Aorta (tissue), 5 donors: ENCODE measurements around the gene THAP12. TPM values are rescaled to one million over a fixed set of nuclear protein-coding genes. Genes with fewer than 3 reads are reported as not detected.
A peak's percentile ranks its signal among the peaks of the same experiment; 100 is the strongest.

Experiments
- ATAC-seq: fragments of 200-7000 bp; cut with Tn5 transposase; one replicate; pipeline ENCODE4 v1.9.1; 2022; ENCODE audit warnings: moderate library complexity; ENCODE audit not compliant: low FRiP score
- DNase-seq, 2 donors: peaks; one replicate each; pipeline ENCODE4 v3.0.0-alpha.2; 2020
- H3K27ac ChIP-seq, 2 donors: one replicate each; pipeline ENCODE4 v1.5.1; 2013; ENCODE audit warnings: low read length in 2 of 2, mild to moderate bottlenecking in 2 of 2, moderate library complexity in 2 of 2, control low read depth in 1 of 2, inconsistent platforms in 1 of 2, low read depth in 1 of 2
- H3K27me3 ChIP-seq, 2 donors: one replicate each; pipeline ENCODE4 v1.6.1; 2013; ENCODE audit warnings: control low read depth in 1 of 2, low read length in 1 of 2, mild to moderate bottlenecking in 1 of 2, moderate library complexity in 1 of 2; ENCODE audit not compliant: insufficient read depth in 2 of 2, control insufficient read depth in 1 of 2
- H3K36me3 ChIP-seq, 2 donors: one replicate each; pipeline ENCODE4 v1.6.1; 2013; ENCODE audit warnings: control low read depth in 1 of 2, low read length in 1 of 2, mild to moderate bottlenecking in 1 of 2; ENCODE audit not compliant: insufficient read depth in 2 of 2, control insufficient read depth in 1 of 2
- H3K4me1 ChIP-seq, 2 donors: one replicate each; pipeline ENCODE4 v1.6.1; 2013; ENCODE audit warnings: low read length in 2 of 2, control low read depth in 1 of 2, mild to moderate bottlenecking in 1 of 2, moderate library complexity in 1 of 2; ENCODE audit not compliant: insufficient read depth in 2 of 2, control insufficient read depth in 1 of 2
- H3K4me3 ChIP-seq, 2 donors: one replicate each; pipeline ENCODE4 v1.5.1; 2013; ENCODE audit warnings: low read length in 2 of 2, control low read depth in 1 of 2, mild to moderate bottlenecking in 1 of 2
- H3K9me3 ChIP-seq: one replicate; pipeline ENCODE4 v1.6.1; 2013; ENCODE audit warnings: mild to moderate bottlenecking, low read length; ENCODE audit not compliant: control insufficient read depth
- WGBS, 2 donors: extraction: QIAGEN DNeasy Blood & Tissue Kit; methylation state at CpG; one replicate each; pipeline ENCODE4 v1.1.7; 2013; 5-methylcytosine and 5-hydroxymethylcytosine counted together
- intact Hi-C, 2 donors: fragments of 100-400 bp; cut with DNase I; formaldehyde crosslinking; loops; one replicate each; pipeline versions ENCODE4 v1.14.2 to v1.15.0; 2022
- polyA plus RNA-seq, 2 donors: library from polyadenylated mRNA; stranded (reverse); fragments of 200-250 nt; gene quantifications; one replicate each; pipeline ENCODE4 v1.2.3, GENCODE V29; 2013
- total RNA-seq, 2 donors: library from RNA; stranded (reverse); fragmentation: NEBNext Ultra II Directional; extraction: Animal tissue kit (Norgen Biotek cat#: 25700); gene quantifications; one replicate each; pipeline ENCODE4 v1.2.1, GENCODE V29; 2021
- donor health status: healthy with polysubstance abuse.
- donor health status: Bipolar disorder and iron deficiency.
- donor health status: DM: no; HTN: no; CAD: no.
- donor health status: DM: no; HTN: no; CAD: no.
- donor health status: DM: yes; HTN: yes; CAD: no.

THAP12 gene
- total and polyA plus RNA-seq, 4 donors = 20.4 to 41.0 (median 32.2) TPM

DNA sequence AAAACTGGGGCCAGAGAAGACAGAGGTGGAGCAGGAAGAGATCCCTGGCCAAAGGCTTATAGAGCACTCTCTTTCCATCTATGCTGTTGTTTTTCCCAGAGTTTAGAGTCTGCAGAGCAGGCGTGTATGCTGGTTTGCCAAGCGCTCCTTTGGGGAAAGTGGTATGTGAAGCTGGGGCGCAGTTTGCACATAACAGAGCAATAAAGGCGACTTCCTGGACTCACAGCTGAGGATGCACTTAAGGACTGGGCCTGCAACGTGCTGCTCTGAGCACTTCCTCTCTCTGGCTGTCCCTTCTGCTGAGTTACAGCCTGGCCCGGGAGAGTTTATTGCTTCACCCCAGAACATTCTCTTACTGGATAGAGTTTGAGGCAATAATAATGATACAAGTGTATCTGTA lies 41.7 kb downstream of the THAP12 start:
- intact Hi-C loops = no loop called here
- Histone ChIP-seq H3K4me1 (peaks cover 0 to 3% of the 10 kb centered on the region in 2 donors), H3K9me3 (no peaks in the 10 kb centered on the region), H3K27ac (peak overlapping the region; percentile 52 to 77), H3K4me3 (no peak overlapping the region), H3K36me3 (no peaks in the 10 kb centered on the region), H3K27me3 (no peaks in the 10 kb centered on the region)
- ATAC-seq (peak; percentile 95), DNase-seq (peak in 1 of 2 donors; percentile 78)
- WGBS, 2 donors = 2 to 3% methylated on average over 6 of the region's 6 CpGs

DNA sequence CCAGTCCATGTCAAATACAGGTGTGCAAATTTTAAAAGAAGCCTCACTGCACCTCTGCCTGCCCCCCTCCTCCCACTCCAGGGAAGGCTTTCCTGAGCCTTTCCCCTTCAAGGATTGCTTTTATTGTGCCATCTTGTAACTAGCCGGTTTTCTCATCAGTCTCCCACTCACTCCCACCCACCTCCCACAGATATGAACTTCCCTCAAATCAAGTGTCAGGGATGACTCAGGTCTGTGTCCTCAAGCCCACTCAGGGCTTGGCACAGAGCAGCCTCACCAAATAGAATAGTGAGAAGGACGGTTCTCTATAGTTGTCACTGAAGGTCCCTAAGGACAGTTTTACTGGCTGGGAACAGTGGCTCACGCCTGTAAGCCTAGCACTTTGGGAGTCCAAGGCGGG lies 43.0 kb downstream of the THAP12 start:
- Histone ChIP-seq H3K4me3 (no peak overlapping the region), H3K27ac (no peak overlapping the region), H3K9me3 (no peaks in the 10 kb centered on the region), H3K36me3 (no peaks in the 10 kb centered on the region), H3K4me1 (peaks cover 0 to 3% of the 10 kb centered on the region in 2 donors), H3K27me3 (no peaks in the 10 kb centered on the region)
- WGBS, 2 donors = 80% methylated on average over 4 of the region's 4 CpGs
- DNase-seq = no peak
- intact Hi-C loops = no loop called here
- no peak for ATAC-seq

DNA sequence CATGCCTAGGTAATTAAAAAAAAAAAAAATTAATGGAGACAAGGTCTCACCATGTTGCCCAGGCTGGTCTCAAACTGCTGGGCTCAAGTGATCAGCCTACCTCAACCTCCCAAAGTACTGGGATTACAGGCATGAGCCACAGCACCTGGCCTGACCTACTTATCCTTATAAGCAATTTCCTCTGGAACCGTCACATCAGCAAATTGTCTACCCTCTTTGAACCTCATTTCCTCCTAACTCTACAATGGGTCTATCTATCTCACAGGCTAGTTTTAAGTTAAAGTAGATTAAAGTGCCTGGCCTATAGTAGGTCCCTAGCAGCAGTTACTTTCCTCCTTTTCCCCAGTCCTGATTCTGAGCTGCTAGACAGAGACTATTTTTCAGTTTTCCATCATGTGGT lies 43.5 kb downstream of the THAP12 start:
- H3K4me1 ChIP-seq = peaks cover 0 to 3% of the 10 kb centered on the region in 2 donors
- no peaks in the 10 kb centered on the region for H3K36me3 ChIP-seq
- H3K9me3 ChIP-seq = no peaks in the 10 kb centered on the region
- ATAC-seq (no peak), DNase-seq (no peak)
- H3K27me3 ChIP-seq = no peaks in the 10 kb centered on the region
- H3K4me3 ChIP-seq = no peak overlapping the region
- WGBS, 2 donors = 93 to 96% methylated on average over 1 of the region's 1 CpG
- intact Hi-C loops = no loop called here
- no peak overlapping the region for H3K27ac ChIP-seq

DNA sequence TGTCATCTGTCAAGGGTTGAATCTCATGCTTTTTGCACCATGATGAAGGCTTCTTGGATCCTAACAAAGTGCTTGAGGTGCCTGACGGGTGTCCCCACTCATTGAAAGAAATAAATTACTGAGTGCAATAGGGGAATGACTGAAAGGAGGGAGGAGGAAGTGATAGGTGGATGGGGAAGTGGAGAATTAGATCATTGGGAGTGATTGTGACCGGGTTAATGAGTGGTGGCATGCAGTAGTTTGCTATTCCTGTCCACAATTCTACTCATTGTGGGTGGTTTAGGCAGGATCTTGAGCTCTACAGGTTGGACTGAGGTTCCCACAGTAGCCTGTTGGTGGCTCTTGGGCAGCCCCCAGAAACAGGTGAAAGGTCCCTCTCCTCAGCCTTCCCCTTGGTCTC lies 44.3 kb downstream of the THAP12 start:
- Histone ChIP-seq H3K36me3 (no peaks in the 10 kb centered on the region), H3K9me3 (no peaks in the 10 kb centered on the region), H3K27me3 (no peaks in the 10 kb centered on the region), H3K4me1 (peaks cover 0 to 3% of the 10 kb centered on the region in 2 donors), H3K4me3 (no peak overlapping the region), H3K27ac (no peak overlapping the region)
- WGBS, 2 donors = 83 to 85% methylated on average over 2 of the region's 2 CpGs
- ATAC-seq = no peak
- intact Hi-C loops = no loop called here
- no peak for DNase-seq

DNA sequence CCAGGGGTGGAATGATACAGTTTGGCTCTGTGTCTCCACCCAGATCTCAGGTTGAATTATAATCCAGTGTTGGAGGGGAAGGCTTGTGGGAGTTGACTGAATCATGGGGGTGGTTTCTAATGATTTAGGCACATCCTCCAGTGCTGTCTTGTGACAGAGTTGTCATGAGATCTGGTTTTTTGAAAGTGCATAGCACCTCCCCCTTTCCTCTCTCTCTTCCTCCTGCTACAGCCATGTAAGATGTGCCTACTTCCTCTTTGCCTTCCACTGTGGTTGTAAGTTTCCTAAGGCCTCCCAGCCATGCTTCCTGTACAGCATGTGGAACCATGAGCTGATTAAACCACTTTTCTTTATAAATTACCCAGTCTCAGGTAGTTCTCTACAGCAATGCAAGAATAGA lies 45.1 kb downstream of the THAP12 start:
- Histone ChIP-seq H3K27ac (no peak overlapping the region), H3K27me3 (no peaks in the 10 kb centered on the region), H3K9me3 (no peaks in the 10 kb centered on the region), H3K36me3 (no peaks in the 10 kb centered on the region), H3K4me3 (no peak overlapping the region), H3K4me1 (peaks cover 0 to 3% of the 10 kb centered on the region in 2 donors)
- no peak for DNase-seq
- intact Hi-C loops = no loop called here
- ATAC-seq = no peak

DNA sequence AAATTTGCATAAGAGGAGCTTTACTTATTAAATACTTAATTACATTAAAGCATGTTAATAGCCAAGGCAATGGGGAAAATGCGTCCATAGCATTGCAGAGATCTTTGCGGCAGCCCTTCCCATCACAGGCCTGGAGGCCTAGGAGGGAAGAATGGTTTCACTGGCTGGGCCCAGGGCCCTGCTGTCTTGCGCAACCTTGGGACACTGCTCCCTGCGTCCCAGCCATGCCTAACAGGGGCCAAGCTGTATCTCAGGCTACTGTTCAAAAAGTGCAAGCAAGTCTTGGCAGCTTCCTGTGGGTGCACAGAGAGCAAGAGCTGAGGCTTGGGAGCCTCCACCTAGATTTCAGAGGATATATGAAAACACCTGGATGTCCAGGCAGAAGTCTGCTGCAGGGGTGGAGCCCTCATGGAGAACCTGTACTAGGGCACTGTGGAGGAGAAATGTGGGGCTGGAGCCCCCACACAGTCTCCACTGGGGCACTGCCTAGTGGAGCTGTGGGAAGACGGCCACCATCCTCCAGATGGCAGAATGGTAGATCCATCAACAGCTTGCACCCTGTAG lies 46.0 kb downstream of the THAP12 start:
- Histone ChIP-seq H3K27ac (no peak overlapping the region), H3K9me3 (no peaks in the 10 kb centered on the region), H3K4me1 (peaks cover 0 to 3% of the 10 kb centered on the region in 2 donors), H3K27me3 (no peaks in the 10 kb centered on the region), H3K36me3 (no peaks in the 10 kb centered on the region), H3K4me3 (no peak overlapping the region)
- DNase-seq = no peak
- intact Hi-C loops = no loop called here
- WGBS, 2 donors = 85 to 93% methylated on average over 5 of the region's 5 CpGs
- ATAC-seq = no peak

DNA sequence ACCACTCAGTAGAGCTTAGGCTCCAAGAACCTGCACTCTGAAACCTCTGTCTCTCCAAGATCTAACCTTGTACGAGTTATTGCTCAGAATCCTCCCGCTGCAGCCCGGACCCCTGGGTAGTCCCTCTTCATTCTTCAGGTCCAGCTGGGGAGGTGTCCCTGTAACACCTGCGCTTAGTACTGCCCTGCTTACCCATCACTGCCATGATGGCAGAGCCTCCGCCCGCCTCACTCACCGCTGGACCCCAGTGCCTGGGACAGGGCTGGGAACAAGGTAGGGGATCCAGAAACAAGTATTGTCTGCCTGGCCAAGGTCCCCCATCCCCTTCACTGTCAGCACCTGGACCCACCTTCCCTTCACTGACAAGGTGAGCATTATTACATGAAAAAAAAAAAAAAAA lies 50.3 kb downstream of the THAP12 start:
- no peaks in the 10 kb centered on the region for H3K4me1 ChIP-seq
- intact Hi-C loops = no loop called here
- no peaks in the 10 kb centered on the region for H3K36me3 ChIP-seq
- H3K27ac ChIP-seq = no peak overlapping the region
- H3K4me3 ChIP-seq = no peak overlapping the region
- no peak for DNase-seq
- WGBS, 2 donors = 96 to 98% methylated on average over 7 of the region's 7 CpGs
- no peaks in the 10 kb centered on the region for H3K27me3 ChIP-seq
- ATAC-seq = no peak
- no peaks in the 10 kb centered on the region for H3K9me3 ChIP-seq

DNA sequence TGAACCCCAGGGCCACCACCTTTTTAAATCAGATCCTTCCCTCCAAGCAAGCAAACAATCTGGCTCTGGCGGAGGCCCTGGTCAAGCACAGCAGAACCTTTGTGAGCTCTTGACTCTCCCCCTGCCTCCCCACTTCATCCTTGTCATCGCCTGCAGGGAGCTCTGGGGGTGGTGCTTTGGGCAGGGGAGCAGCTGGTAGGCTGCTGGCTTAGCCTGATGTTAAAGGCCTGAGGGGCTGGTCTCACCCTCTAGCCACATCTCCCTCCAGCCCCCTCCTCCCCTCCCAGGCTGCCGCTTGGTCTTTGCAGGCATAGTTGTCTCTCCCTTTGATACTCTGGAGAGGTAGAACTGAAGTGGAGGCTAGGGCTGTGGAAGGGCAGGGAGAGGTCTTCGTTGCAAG lies 50.9 kb downstream of the THAP12 start:
- Histone ChIP-seq H3K4me3 (no peak overlapping the region), H3K4me1 (no peaks in the 10 kb centered on the region), H3K36me3 (no peaks in the 10 kb centered on the region), H3K27ac (no peak overlapping the region), H3K27me3 (no peaks in the 10 kb centered on the region), H3K9me3 (no peaks in the 10 kb centered on the region)
- 89 to 93% methylated on average over 4 of the region's 4 CpGs for WGBS, 2 donors
- no peak for ATAC-seq
- intact Hi-C loops = loop anchor here in 1 of 2 donors (10.0 kb wide), 1 partner anchor 525 kb away; no protein-coding TSS in a partner anchor
- no peak for DNase-seq

DNA sequence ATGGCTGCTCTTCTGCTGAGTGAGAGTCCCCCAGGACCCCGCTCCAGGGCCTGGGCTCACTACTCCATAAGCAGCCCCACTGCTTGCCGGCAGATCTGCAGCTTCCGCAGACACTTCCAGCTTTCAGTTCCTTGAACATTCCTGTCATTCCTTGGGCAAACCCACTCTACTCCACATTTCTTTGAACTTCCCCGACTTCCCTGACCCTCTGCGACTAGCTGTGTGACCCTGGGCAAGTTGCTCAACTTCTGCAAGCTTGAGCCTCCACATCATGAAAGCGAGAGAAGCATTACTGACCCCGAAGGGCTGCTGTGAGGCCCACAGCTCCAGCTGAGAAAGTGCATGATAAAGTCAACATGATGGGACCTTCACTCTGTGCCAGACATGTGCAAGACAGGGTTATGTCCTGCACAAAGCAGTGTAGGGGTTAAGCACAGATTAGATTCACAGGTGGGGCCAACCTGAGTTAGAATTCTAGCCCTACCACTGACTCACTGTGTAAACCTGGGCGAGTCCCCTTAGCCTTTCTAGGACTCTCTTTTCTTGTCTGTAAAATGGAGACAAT lies 51.8 kb downstream of the THAP12 start:
- DNase-seq (no peak), ATAC-seq (no peak)
- Histone ChIP-seq H3K9me3 (no peaks in the 10 kb centered on the region), H3K27ac (no peak overlapping the region), H3K27me3 (no peaks in the 10 kb centered on the region), H3K4me3 (no peak overlapping the region), H3K36me3 (no peaks in the 10 kb centered on the region), H3K4me1 (no peaks in the 10 kb centered on the region)
- 82 to 83% methylated on average over 8 of the region's 8 CpGs for WGBS, 2 donors
- intact Hi-C loops = loop anchor here in 1 of 2 donors (10.0 kb wide), 1 partner anchor 524 kb away; no protein-coding TSS in a partner anchor
